T-helper 2 cell treated with Interferon-gamma antibody and Interleukin-4, amounts not matched to agents 100 ng/mL and 5 ng/mL, for 36 hours (primary cell): Measurements from ENCODE around the gene CCNA1. TPM values are rescaled to one million over a fixed set of nuclear protein-coding genes. Genes with fewer than 3 reads are reported as not detected.

Experiments
- intact Hi-C: fragments of 100-400 bp; cut with micrococcal nuclease; formaldehyde crosslinking; loops from one replicate; pipeline ENCODE4 v1.15.1; 2023
- total RNA-seq: library from RNA; stranded (reverse); gene quantifications from 2 replicates; pipeline ENCODE4 v1.2.3, GENCODE V29; 2022

Gene CCNA1
- 13.5 and 14.1 TPM in 2 replicates for total RNA-seq

DNA sequence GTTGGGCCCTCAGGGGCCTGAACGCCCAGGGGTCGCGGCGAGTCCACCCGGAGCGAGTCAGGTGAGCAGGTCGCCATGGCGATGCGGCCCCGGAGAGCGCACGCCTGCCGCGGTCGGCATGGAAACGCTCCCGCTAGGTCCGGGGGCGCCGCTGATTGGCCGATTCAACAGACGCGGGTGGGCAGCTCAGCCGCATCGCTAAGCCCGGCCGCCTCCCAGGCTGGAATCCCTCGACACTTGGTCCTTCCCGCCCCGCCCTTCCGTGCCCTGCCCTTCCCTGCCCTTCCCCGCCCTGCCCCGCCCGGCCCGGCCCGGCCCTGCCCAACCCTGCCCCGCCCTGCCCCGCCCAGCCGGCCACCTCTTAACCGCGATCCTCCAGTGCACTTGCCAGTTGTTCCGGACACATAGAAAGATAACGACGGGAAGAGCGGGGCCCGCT, at the start of gene CCNA1:
TSS of gene CCNA1 (plus strand) at position 390 of the 439 bp plus-strand sequence. CDS start 562 bp downstream, outside the sequence.
- intact Hi-C loops, result loop anchor here (10.0 kb wide), 1 partner anchor 623 kb away; the partner anchor contains the start of gene SUPT20H

DNA sequence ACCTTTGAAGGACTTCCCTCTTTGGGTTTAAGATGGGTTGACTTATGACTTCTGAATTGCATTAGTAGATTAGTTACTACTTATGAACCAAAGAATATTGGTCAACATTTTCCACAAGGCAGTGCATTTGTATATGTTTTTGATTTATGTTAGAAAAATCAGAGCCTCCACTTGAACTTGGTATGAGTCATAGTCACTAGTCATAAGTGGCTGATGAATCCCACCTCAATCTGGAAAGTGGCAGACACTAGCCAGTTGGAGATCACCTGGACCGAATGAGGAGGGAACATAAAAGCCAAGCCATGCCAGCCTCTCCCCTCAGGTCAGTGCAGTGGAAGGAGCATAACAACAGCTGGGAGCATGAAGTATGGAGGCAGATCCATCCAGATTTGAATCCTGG, 46.8 kb upstream of the CCNA1 start:
- intact Hi-C loops, result no loop called here

DNA sequence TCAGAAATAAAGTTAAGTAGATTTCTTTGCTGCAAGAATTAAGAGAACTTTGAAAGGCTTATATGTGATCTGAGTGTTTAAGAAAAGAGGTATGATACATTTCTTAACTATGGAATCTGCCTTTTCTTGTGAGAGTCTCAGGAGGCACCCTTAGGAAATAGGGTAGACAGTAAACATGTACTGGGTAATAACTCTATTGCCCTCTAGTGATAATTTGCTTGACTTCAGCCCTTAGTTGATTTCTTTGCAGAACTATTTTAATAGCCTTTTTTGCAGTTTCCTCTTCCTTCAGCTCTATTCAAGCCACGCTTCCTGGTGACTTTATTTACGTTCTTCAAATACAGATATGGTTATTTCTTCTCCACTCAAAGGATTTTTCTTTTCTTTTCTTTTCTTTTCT, 37.0 kb upstream of the CCNA1 start:
- intact Hi-C loops, result loop anchor here (2.0 kb wide), 1 partner anchor 112 kb away; no protein-coding TSS in a partner anchor

DNA sequence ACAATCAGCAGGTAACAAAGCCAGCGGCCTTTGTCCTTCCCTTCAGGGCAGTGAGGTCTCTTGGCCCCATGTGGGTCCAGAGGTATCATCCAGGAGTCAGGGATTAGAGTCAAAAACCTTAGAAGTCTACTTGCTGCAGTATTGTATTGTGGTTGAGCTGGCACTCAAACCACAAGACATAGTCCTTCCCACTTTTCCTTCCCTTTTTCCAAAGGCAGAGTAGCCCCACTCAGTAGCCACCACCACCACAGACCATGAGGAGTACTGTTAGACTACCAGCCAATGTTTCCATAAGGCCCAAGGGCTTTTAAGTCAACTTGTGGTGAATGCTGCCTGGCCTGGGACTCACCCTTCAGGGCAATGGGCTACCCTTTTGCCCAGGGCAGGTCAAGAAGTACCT, 27.1 kb upstream of the CCNA1 start:
- intact Hi-C loops, result no loop called here

DNA sequence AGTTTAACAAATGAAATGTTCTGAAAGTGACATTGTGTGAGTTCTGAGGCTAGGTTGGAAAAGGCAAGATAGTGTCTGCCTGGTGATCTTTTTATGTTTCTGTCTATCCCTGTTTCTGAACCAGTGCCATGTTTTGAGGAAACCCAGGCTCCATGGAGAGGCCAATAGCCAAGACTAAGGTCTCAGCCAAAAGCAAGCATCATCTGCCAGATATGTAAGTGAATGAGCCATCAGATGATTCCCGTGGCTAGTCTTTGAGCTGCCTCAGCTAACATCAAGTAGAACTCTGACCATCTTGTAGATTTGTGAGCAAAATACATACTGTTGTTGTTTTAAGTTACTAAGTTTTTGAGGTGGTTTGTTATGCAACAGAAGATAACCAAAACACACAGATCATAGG, 19.6 kb upstream of the CCNA1 start:
- intact Hi-C loops, result loop anchor here (10.0 kb wide), 1 partner anchor 1932 kb away; the partner anchor contains the start of gene UFM1

DNA sequence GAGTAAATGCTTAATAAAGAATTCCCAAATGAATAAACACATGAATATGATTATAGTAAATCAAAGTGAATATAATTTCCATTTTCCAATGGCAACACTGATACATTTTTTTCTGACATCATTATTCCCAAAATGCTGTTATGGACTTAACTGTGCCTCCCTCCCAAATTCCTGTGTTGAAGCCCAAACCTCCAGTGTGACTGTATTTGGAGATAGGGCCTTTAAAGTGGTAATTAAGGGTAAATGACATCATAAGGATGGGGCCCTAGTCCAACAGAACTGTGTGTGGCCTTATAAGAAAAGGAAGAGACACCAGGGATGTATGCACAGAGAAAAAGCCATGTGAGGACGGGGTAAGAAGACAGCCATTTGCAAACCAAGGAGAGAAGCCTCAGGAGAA, 19.1 kb upstream of the CCNA1 start:
- intact Hi-C loops, result loop anchor here (10.0 kb wide), 1 partner anchor 1932 kb away; the partner anchor contains the start of gene UFM1

- intact Hi-C loops, result loop anchor here (10.0 kb wide), 1 partner anchor 1930 kb away; the partner anchor contains the start of gene UFM1
Measured at GRCh38 chr13:36414461-36414860, 17.8 kb upstream of the CCNA1 start.

DNA sequence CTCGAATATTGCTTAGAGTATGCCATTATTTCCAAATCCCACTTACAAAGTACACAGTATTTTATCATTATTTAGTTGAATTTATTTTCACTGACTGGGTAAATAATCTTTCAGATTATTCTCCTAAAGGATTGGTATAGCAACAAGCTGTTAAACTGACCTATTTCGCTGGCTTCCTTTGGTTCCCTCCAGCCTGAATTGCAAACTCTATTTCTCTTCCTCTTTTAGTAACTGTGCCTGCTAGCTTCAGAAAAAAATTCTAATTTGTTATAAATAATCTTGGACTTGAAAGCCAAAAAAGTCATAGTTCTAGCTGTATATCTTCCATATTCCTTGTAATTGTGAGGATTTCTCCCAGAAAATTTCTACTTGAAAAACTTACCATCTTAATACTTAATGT, 15.0 kb upstream of the CCNA1 start:
- intact Hi-C loops, result loop anchor here (10.0 kb wide), 1 partner anchor 1927 kb away; the partner anchor contains the start of gene UFM1

DNA sequence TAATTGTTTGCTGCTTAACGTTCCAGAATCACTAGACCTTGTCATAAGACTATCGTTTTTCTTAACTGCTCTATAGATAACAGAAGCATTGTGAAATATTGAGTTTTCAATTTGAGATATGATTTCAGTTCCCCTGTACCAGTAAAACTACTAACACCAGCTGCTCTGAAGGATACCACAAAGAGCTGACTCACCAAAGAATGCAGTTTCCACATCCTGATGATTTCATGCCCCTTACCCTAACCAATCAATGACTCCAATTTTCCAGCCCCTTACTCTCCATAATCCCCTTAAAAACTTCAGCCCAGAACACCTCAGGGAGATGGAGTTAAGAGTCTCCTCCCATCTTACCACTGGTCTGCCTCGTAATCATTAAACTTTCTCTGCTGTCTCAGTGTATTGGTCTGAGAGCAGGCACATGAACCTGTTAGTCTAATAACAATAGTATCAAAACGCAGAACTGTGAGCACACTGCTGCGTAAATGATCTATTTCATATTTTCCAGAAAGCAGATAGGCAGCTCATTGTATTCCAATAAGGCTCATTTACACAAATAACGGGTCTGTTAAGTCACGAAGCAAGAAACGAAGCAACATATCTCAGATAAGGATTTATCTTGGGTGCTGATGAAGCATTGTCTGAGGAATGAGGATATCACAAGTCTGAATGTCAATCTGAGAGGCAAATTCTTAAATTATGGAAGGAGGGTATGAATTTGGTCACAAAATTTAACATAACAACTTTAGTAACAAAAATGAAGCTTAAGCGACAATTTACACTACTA, 14.1 kb upstream of the CCNA1 start:
- intact Hi-C loops, result loop anchor here (10.0 kb wide), 1 partner anchor 1927 kb away; the partner anchor contains the start of gene UFM1

GRCh38 chr13:36420437-36420891, 11.8 kb upstream of the CCNA1 start:
- intact Hi-C loops, result loop anchor here (1.0 to 5.0 kb wide), 7 partner anchors 10 to 577 kb away; partner anchors contain the start of genes ALG5 and RFXAP

GRCh38 chr13:36421447-36421846, 10.8 kb upstream of the CCNA1 start:
- intact Hi-C loops, result loop anchor here (2.0 to 5.0 kb wide), 3 partner anchors 77 to 576 kb away; partner anchors contain the start of genes ALG5 and RFXAP

GRCh38 chr13:36428086-36428485, 4.2 kb upstream of the CCNA1 start:
- intact Hi-C loops, result no loop called here

- intact Hi-C loops, result loop anchor here (1.0 to 10.0 kb wide), 2 partner anchors 10 to 624 kb away; partner anchors contain the start of gene SUPT20H
Measured at GRCh38 chr13:36430247-36431203, 1.8 kb upstream of the CCNA1 start.

DNA sequence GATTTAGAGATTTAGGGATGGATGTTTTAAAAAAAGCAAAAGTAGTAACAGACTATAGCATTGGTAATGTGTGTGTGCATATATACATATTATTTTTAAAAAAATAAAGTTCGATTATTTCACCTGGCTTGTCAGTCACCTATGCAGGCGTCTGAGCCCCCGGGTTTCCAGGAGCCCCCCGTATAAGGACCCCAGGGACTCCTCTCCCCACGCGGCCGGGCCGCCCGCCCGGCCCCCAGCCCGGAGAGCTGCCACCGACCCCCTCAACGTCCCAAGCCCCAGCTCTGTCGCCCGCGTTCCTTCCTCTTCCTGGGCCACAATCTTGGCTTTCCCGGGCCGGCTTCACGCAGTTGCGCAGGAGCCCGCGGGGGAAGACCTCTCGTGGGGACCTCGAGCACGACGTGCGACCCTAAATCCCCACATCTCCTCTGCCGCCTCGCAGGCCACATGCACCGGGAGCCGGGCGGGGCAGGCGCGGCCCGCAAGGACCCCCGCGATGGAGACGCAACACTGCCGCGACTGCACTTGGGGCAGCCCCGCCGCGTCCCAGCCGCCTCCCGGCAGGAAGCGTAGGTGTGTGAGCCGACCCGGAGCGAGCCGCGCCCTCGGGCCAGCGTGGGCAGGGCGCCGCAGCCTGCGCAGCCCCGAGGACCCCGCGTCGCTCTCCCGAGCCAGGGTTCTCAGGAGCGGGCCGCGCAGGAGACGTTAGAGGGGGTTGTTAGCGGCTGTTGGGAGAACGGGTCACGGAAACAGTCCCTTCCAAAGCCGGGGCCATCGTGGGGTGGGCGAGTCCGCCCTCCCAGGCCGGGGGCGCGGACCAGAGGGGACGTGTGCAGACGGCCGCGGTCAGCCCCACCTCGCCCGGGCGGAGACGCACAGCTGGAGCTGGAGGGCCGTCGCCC, 840 bp upstream of the CCNA1 start:
- intact Hi-C loops, result loop anchor here (10.0 kb wide), 1 partner anchor 623 kb away; the partner anchor contains the start of gene SUPT20H

DNA sequence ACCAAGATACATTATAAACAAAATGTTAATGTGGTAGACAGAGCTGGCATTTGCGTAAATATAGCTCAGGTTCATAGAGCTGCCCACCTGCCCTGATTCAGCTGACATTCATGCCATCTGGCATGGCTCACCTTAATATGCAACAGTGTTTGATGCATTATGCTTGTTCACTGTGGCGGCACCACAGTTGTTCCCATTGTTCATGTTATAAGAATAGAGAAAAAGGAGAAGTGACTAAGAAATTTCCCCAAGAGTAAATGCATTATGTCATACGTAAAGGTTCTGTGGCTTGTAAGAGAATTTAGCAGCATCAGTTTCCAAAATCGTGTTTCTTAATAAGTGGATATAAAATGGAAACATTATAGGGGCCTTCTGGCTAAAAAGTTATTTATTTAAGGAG, 4.5 kb downstream of the CCNA1 start:
- intact Hi-C loops, result loop anchor here (10.0 kb wide), 1 partner anchor 618 kb away; the partner anchor contains the start of gene SUPT20H

GRCh38 chr13:36438594-36439483, 6.5 kb downstream of the CCNA1 start:
- intact Hi-C loops, result loop anchor here (10.0 kb wide), 1 partner anchor 616 kb away; the partner anchor contains the start of gene SUPT20H

GRCh38 chr13:36445278-36445677, 13.0 kb downstream of the CCNA1 start:
- intact Hi-C loops, result no loop called here

GRCh38 chr13:36445891-36446351, 13.6 kb downstream of the CCNA1 start:
- intact Hi-C loops, result no loop called here

GRCh38 chr13:36447501-36447900, 15.2 kb downstream of the CCNA1 start:
- intact Hi-C loops, result no loop called here
